Muscle of back (tissue), 11 donors: ENCODE results near the gene LHFPL2. TPM values are rescaled to one million over a fixed set of nuclear protein-coding genes. Genes with fewer than 3 reads are reported as not detected.

ENCODE experiments used
- DNase-seq, 3 donors: peaks; one replicate each; pipeline versions ENCODE4 v3.0.0 to v3.0.0-alpha.2; 2013
- polyA plus RNA-seq, 10 donors: library from polyadenylated mRNA; unstranded; fragments of 120-200 nt; gene quantifications; one replicate each; pipeline ENCODE4 v1.2.1, GENCODE V29; 2013; ENCODE audit not compliant: insufficient read length in 10 of 10

LHFPL2 gene
- polyA plus RNA-seq, 10 donors = 51.0 to 82.5 (median 59.4) TPM

DNA sequence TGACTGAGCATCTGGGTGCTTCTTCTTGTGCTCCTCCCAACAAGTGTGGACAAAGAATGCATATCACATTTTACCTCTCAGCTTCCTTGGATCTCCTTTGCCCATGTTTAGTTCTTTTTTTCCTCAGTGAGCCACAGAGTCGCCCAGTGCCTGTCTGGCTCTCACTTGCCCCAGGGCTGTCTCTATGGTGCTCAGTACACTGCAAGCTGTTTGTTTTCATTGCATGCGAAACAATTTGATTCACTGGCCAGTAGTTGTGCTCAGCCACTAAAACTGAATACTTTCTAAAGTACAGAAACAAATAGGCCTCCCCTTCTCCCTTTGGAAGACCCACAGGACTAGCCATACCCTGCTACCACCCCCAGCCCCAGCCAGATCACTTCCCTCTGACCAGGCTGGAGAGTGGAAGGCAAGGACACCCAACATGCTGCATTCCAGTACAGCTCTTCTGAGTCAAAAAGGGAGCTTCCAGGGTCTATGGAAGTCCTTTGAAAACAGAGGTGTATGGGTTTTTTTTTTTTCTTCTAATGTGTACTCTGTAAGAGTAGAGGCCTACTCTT lies 3.8 kb downstream of the LHFPL2 start:
- DNase-seq = no peak

GRCh38 chr5:78644129-78644528 lies 4.4 kb downstream of the LHFPL2 start:
- no peak for DNase-seq

- no peak for DNase-seq
Measured at GRCh38 chr5:78642701-78643100, 5.9 kb downstream of the LHFPL2 start.

DNA sequence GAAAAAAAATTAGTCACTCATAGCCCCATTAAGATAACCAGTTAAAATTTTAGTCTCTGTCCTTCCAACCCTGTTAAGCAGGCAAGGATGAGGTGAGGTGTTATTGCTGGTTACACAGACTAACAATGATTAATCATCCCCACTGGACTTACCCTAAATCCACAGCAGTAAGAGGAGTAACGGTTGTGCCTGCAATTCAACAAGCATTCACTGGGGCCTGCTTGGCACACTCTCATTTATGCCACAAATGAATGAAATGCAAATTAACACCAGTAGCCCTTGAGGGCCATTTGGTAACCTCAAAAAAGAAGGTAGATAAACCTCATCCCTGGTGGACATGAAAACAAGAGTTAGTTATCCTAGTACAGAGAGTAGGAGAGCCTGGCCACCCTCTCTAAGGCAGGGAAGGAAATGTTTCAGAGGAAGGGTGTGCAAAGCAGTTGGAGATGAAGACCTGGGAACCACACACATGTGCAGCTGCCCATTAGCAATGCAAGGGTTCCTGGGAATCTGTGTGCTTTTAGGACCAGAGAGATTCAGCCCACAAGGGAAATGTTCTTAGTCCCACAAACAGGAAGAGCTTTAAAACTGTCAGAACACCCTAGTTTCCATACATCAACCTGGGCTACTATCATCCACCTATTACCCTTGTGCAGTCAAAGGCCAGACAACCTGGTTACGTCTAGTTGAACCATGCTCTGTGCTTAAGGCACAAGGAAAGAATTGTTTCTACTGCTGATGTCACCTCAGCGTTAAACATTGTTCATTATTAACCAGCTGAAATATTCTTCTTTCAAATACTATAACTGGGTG lies 7.7 kb downstream of the LHFPL2 start:
- DNase-seq = no peak

- peak in 1 of 3 donors; percentile 80 for DNase-seq
Measured at GRCh38 chr5:78639791-78640190, 8.8 kb downstream of the LHFPL2 start.

- no peak for DNase-seq
Measured at GRCh38 chr5:78638973-78639669, 9.5 kb downstream of the LHFPL2 start.

DNA sequence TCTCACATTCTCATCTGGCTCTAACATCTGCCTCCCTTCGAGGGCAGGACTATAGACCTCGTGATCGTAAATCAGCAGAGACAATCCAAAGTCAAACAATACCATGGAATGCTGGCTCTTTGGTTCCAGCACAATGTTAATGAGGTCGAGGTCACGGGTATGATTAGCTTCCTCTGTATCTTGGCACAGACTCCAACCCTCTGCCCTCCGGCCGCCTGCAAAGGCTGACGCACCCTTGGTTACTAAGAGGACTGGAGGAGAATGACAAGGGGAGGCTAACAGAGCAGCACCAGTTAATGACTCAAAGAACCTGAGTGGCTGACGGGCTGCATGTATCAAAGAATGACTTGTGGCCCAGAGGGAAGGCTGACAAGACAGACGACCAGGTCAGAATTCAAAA lies 10.1 kb downstream of the LHFPL2 start:
- peak in 1 of 3 donors; percentile 69 for DNase-seq

- no peak for DNase-seq
Measured at GRCh38 chr5:78637468-78637867, 11.1 kb downstream of the LHFPL2 start.

- DNase-seq = no peak
Measured at GRCh38 chr5:78636682-78637081, 11.9 kb downstream of the LHFPL2 start.

DNA sequence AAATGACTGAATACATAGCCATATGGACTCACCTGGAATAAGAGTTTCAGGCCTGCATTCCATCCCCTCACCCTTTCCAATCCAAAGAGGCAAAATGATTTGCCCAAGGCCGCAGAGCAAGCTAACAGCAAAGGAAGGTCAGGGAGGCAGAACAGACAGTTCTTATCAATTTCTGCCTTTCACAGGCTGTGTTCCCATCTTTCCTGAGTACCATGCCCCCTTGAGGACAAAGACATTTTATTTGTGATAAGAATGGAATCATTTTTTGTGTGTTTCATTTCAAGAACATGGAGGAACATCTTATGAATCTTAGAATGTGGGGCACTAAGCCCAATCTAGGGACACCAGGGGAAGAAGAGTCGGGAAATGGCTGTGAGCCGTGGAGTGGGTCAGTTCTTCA lies 13.9 kb downstream of the LHFPL2 start:
- no peak for DNase-seq

DNA sequence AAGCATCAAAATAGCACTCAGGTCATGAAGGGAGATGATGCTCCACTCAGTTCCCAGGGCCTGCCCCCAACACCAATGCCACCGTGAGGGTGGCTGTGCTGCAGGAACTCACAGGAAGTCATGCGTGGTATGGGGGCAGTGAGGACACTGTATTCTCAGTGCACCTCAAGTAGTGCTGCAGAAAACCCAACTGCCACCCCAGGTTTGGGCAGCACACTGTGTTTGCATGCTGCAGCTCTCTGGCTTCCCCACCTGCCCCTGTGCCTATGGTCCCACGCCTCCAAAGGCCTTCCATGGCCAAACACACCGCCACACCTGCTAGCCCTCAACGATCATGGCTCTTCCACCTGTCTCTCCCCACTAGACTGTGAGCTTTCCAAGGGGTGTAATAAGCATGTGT lies 14.3 kb downstream of the LHFPL2 start:
- no peak for DNase-seq

DNA sequence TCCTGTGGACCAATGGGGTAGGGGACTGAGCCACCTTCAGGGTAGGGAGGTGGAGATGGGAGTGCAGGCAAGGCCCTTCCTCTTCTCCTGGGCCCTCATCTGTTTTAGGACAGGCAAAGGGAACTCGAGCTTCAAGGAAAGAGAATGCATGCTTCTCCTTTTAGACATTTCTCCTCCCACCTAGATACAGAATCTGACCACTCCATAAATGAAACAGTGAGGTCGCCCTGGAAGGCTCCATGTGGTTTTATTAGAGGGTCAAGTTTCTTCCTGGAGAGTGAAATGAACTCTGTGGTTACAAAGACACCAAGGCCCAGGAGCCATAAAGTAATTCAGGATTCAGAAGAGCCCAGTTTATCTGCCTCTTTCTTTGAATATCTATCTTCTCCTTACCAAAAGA lies 14.9 kb downstream of the LHFPL2 start:
- no peak for DNase-seq

- DNase-seq = no peak
Measured at GRCh38 chr5:78632467-78632866, 16.1 kb downstream of the LHFPL2 start.

DNA sequence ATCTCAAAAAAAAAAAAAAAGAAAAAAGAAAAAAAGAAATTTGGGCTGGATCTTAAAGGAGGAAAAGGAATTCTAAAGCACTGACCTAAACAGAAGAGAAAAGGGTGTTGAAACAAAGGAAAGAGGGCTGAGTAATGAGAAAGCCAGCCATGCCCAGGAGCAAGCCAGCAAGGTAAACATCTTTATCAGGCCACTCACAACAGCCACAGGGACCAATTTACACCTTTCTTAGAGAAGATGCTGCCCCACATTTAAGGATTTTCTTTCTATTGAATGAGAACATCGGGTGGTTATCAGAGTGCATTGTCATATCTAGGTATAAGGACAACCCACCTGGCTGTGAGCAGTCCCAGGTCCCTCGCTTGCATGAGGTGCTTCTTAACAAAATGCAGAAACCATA lies 16.6 kb downstream of the LHFPL2 start:
- DNase-seq = no peak

GRCh38 chr5:78630047-78630446 lies 18.5 kb downstream of the LHFPL2 start:
- DNase-seq = no peak

- DNase-seq = no peak
Measured at GRCh38 chr5:78629624-78630023, 18.9 kb downstream of the LHFPL2 start.

DNA sequence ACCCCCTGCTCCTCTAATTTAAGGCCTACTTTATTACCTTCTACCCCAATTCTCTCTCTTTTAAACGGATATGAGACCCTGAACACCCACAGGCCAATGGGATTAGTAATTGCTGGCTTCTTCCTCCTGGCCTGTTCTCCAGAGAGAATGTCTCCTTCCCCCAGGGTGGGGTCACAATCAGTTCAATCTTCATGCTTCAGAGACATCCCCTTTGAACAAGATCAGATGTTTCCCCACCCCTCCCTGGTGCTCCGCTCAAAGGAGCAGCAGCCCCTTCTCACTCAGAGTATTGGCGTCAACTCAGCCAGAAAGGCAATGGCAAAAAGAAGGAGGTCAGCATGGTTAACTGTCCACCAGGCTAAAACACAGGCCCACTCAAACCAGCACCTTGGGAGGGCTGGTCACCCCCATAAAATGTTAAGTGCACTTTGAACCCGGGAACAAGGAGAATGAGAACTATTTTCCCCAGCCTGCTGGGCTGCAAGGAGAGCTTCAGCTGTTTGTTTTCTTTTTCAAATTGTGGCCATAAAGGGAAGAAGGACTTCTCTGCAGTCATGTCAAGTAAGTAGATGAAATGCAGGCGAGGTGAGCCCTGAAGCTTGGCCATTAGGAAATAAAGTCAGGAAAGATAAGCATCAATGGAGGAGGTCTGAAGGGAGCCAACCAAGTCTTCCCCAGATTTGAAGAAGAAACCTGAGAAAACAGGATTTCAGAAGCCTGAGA lies 20.1 kb downstream of the LHFPL2 start:
- no peak for DNase-seq

DNA sequence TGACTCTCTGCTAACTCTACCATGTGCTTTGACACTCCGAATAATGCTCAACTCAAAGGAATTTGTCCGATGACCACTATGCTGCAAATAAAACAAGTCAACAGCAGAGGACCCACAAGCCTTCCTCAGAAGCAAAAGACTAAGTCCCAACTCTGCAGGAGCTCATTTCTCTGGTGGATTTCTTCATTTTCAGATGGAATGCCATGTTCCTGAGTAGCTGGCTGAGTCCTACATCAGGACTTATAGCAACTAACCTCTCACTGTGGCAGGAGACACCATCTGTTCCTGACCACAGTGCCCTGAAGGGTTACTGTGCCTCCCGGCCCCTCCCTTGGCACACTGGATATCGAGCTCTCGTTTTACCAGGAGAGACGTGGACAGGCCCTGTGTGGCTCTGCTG lies 20.8 kb downstream of the LHFPL2 start:
- DNase-seq = no peak

GRCh38 chr5:78627175-78627574 lies 21.4 kb downstream of the LHFPL2 start:
- DNase-seq = no peak

DNA sequence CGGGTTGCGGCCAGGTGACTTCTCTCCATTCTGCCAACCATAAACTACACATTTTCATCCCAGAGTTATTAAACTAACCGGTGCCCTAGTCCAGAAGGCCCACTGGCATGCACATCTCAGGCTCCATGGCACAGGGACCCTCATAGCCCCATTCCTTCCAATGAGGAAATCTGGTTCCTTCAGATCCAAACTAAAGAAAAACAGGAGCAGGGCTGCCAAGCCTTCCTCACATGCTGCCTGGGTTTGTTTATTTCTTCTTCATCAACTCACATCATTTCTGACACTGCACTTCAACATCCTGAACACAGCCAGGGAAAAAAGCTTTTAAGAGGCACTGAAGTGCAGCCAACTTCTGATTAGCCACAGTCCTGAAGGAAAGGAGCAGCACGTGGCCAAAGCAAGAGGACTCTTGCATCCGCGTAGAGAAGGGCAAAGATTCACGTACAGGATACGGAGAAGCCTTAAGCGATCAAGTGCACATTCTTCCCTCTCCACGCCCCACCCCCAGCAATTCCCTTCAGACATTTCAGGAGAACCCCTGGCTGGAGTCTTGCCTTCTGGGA lies 22.5 kb downstream of the LHFPL2 start:
- peak in 1 of 3 donors; percentile 55 for DNase-seq

DNA sequence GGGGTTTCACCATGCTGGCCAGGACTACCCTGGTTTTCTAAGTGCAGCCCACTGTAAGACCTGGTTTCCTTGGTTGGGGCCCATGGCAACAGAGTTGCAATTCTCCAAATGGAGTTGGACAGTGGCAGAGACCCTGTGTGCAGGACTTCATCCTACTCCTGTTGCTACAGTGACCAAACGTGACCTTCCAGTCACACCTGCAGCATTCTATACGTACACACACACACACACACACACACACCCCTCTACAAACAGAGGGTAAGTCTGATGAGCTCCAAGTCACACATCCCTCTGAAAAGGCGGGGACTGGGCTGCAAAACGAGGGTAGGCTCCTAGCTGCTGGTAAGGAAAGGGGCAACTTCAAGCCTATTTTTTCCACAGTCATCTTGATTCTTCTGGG lies 23.6 kb downstream of the LHFPL2 start:
- no peak for DNase-seq

DNA sequence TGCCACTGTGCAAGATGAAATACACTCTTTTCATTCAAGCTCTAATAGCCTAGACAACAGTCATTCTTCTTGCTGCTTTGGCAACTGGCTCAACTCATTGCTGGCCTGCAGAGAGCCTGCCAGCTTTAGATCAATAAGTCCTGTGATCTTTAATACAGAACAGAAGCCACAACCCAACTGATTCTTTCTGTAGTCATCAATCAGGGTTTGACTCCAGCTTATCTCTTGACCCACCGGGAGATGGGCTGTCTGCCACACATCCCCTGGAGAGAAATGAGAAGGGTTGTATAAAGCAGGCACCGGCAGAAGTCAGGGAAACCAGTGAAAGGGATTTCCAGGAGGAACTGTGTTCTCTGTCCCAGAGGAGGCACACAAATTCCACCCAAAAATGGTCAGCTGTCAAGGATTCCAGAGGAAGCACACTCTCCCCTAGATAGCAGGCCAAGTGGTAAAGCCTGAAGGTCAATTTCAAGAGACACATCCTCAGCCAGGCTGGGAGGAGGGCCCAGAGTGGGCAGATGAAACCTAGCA lies 24.5 kb downstream of the LHFPL2 start:
- no peak for DNase-seq
